ENCODE results near the gene YJEFN3. TPM values are rescaled to one million over a fixed set of nuclear protein-coding genes. Genes with fewer than 3 reads are reported as not detected.

The YJEFN3 gene
- total RNA-seq, 4 donors from 2014 or later = 0.45 to 1.4 (median 0.96) TPM

GRCh38 chr19:19562665-19563347 lies 34.1 kb downstream of the YJEFN3 start:
- H3K4me3 ChIP-seq = no peak overlapping the region
- no peak for TF ChIP-seq POLR2AphosphoS5 (IDR thresholded peaks at IDR 0.05)
- no peak for TF ChIP-seq EP300 (IDR thresholded peaks at IDR 0.05)
- TF ChIP-seq POLR2A (IDR thresholded peaks at IDR 0.05) = no peak
- TF ChIP-seq CTCF (IDR thresholded peaks at IDR 0.05) = no peak
- no peak overlapping the region for H3K27ac ChIP-seq
- H3K36me3 ChIP-seq = no peaks in the 10 kb centered on the region
- H3K9me3 ChIP-seq = no peaks in the 10 kb centered on the region
- 80 to 81% methylated on average over 1 to 3 of the region's 17 CpGs for WGBS, 2 donors (ENCODE audit: low coverage in 1 of 2)
- ATAC-seq = no peak
- H3K27me3 ChIP-seq = no peaks in the 10 kb centered on the region
- H3K4me1 ChIP-seq = no peaks in the 10 kb centered on the region

- H3K4me1 ChIP-seq = no peaks in the 10 kb centered on the region
- H3K36me3 ChIP-seq = no peaks in the 10 kb centered on the region
- H3K4me3 ChIP-seq = no peak overlapping the region
- 81 to 100% methylated on average over 2 to 9 of the region's 17 CpGs for WGBS, 2 donors (ENCODE audit: low coverage in 1 of 2)
- ATAC-seq = no peak
- no peak overlapping the region for H3K27ac ChIP-seq
- no peaks in the 10 kb centered on the region for H3K9me3 ChIP-seq
- no peak for TF ChIP-seq POLR2A (IDR thresholded peaks at IDR 0.05)
- no peak for TF ChIP-seq POLR2AphosphoS5 (IDR thresholded peaks at IDR 0.05)
- TF ChIP-seq EP300 (IDR thresholded peaks at IDR 0.05) = no peak
- no peak for TF ChIP-seq CTCF (IDR thresholded peaks at IDR 0.05)
- H3K27me3 ChIP-seq = no peaks in the 10 kb centered on the region
Observed at GRCh38 chr19:19563348-19563848, 34.7 kb downstream of the YJEFN3 start.

GRCh38 chr19:19566306-19566705 lies 37.6 kb downstream of the YJEFN3 start:
- H3K4me1 ChIP-seq = no peaks in the 10 kb centered on the region
- no peaks in the 10 kb centered on the region for H3K27me3 ChIP-seq
- no peaks in the 10 kb centered on the region for H3K36me3 ChIP-seq
- TF ChIP-seq POLR2AphosphoS5 (IDR thresholded peaks at IDR 0.05) (no peak), EP300 (IDR thresholded peaks at IDR 0.05) (no peak), POLR2A (IDR thresholded peaks at IDR 0.05) (no peak), CTCF (IDR thresholded peaks at IDR 0.05) (no peak)
- no peak for ATAC-seq
- H3K27ac ChIP-seq = no peak overlapping the region
- no peaks in the 10 kb centered on the region for H3K9me3 ChIP-seq
- WGBS, 2 donors (ENCODE audit: low coverage in 1 of 2) = 66 to 73% methylated on average over 3 to 6 of the region's 7 CpGs
- H3K4me3 ChIP-seq = no peak overlapping the region

- no peak for ATAC-seq
- Histone ChIP-seq H3K4me1 (no peaks in the 10 kb centered on the region), H3K36me3 (no peaks in the 10 kb centered on the region), H3K27ac (no peak overlapping the region), H3K27me3 (no peaks in the 10 kb centered on the region), H3K9me3 (no peaks in the 10 kb centered on the region), H3K4me3 (no peak overlapping the region)
- 60% methylated on average over 1 of the region's 3 CpGs; no CpG with 5 or more reads in 1 of the 2 donors for WGBS, 2 donors (ENCODE audit: low coverage in 1 of 2)
- no peak for TF ChIP-seq CTCF (IDR thresholded peaks at IDR 0.05)
- no peak for TF ChIP-seq POLR2AphosphoS5 (IDR thresholded peaks at IDR 0.05)
- TF ChIP-seq POLR2A (IDR thresholded peaks at IDR 0.05) = no peak
- TF ChIP-seq EP300 (IDR thresholded peaks at IDR 0.05) = no peak
Observed at GRCh38 chr19:19567391-19567790, 38.7 kb downstream of the YJEFN3 start.

All from gastroesophageal sphincter (tissue), 4 donors.